NCI-H2107 treated with DMSO at 0.1 percent for 48 hours (cell line): ENCODE results near the gene RFPL3.
"Not testable (repeated sequence)": the region's sequence is repeated elsewhere in the genome, so short reads cannot be mapped to it uniquely, and the experiment has no call there.

Experiments
- DNase-seq: peaks from one replicate; lab custom pipeline; 2025; ENCODE audit not compliant: unreplicated experiment; lab: John Stamatoyannopoulos, UW

The RFPL3 gene

DNA sequence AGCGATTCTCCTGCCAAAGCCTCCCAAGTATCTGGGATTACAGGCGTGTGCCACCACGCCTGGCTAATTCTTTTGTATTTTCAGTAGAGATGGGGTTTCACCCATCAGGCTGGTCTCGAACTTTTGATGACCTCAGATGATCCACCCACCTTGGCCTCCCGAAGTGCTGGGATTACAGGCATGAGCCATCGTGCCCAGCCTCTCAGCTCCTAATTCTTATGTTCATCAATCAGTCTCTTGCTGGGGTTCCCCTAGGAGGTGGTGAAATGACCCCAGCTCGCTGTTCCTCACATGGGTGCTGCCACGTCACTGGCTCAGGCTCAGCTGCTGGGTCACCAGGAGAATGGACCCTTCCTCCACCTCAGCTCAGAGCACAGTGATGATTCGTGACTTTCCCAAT lies at the start of gene RFPL3:
RFPL3 (plus strand) TSS at position 301 of the 400 bp plus-strand sequence. CDS start 205 bp downstream, outside the sequence.
- DNase-seq: not testable (repeated sequence)

GRCh38 chr22:32308191-32308590 lies 49.5 kb upstream of the RFPL3 start:
- DNase-seq: no peak

DNA sequence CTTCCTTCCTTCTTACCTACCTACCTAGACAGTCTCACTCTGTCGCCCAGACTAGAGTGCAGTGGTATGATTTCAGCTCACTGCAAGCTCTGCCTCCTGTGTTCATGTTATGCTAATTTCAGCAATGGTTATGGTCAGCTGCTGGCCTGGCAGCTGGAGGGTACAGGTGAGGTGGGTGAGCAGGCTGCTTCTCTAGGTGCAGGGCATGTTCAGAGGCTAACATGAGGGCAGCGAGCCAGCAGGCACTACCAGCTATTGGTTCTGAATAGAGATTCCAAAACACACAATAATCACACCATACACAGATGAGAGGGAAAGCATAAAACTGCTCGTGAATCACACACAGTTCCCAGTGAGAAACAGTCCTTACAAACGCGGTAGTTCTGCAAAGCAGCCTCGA lies 48.7 kb upstream of the RFPL3 start:
- DNase-seq: no peak

GRCh38 chr22:32309585-32310251 lies 47.9 kb upstream of the RFPL3 start:
- no peak for DNase-seq

- DNase-seq: no peak
Measured at GRCh38 chr22:32310777-32311176, 46.9 kb upstream of the RFPL3 start.

DNA sequence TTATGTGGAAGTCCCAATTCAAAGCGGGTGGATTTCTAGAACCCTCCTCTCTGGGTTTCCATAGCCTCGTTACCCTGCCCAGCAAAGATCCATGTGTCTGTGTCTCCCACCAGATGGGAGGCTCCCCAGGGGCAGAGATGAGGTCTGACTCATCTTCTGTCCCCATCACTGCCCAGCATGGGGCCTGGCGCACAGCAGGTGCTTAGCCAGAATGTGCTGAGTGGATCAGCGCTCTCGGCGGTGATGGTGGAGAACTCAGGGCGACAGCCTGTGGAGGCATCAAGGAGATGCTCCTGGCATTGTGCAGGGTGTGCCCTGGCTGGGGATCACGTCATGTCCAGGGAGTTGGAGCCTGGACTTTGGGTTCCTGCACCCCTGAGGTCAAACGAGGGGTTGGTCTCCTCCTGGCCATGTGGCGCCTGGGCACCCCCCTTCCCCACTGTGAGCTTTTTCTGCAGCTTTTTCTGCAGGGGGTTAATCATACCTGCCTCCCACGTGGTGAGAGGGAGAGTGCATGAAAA lies 46.1 kb upstream of the RFPL3 start:
- DNase-seq: no peak

DNA sequence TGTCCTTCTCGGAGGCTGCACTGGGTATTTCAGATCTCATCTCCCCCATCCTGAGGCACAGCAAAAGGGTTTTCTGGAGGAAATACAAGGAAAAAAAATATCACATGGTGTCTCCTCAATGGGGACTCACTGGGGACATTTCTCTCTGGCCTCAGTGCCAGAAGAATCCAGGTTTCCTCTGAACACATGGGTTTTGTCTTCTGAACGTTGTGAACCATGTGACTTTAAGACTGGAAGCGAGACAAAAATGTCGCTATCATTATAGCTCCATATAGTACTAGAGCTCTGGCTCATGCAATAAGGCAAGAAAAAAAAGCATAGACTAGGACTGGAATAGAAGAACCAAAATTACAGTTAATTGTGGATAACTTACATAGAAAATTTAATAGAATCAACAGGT lies 44.9 kb upstream of the RFPL3 start:
- DNase-seq: no peak

GRCh38 chr22:32313532-32313931 lies 44.1 kb upstream of the RFPL3 start:
- DNase-seq: no peak

- no peak for DNase-seq
Measured at GRCh38 chr22:32317524-32317923, 40.1 kb upstream of the RFPL3 start.

DNA sequence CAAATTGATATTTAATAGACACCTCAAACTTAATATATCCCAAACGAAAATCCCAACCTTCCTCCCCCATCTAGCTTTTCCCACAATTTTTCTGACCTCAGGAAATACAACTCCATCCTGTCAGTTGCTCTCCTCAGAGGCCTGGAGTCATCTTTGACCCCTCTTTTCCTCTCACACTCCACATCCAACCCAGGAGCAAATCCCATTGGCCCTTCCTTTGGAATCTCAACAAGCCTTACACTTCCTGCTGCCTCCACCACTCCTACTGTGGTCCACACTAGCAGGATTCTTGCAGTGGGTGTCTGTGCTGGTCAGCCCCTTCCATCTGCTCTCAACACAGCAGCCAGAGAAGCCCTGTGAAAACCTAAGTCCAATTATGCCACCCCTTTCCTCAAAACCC lies 39.3 kb upstream of the RFPL3 start:
- no peak for DNase-seq

- no peak for DNase-seq
Measured at GRCh38 chr22:32319861-32320406, 37.7 kb upstream of the RFPL3 start.

- no peak for DNase-seq
Measured at GRCh38 chr22:32322986-32323385, 34.7 kb upstream of the RFPL3 start.

- DNase-seq: no peak
Measured at GRCh38 chr22:32323513-32324164, 34.0 kb upstream of the RFPL3 start.

- DNase-seq: no peak
Measured at GRCh38 chr22:32324505-32325415, 32.9 kb upstream of the RFPL3 start.

- DNase-seq: no peak
Measured at GRCh38 chr22:32325416-32325801, 32.3 kb upstream of the RFPL3 start.

- no peak for DNase-seq
Measured at GRCh38 chr22:32325811-32326237, 31.8 kb upstream of the RFPL3 start.

GRCh38 chr22:32326647-32327046 lies 31.0 kb upstream of the RFPL3 start:
- no peak for DNase-seq

DNA sequence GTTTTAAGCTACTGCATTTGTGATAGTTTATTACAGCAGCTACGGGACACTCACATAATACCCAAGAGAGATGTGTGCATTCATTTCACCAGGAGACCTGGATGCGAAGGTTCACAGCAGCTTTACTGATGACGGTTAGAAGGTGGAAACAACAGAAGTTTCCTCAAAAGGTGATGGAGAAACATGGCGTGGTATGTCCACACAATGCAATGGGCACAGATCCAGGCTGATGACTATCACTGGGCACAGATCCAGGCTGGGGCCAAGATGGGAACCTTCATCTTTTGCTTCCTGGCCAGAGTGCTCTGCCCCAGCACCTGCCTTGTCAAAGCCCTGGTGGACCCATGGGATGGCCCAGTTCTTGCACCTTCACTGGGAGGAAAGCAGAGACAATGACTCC lies 30.6 kb upstream of the RFPL3 start:
- no peak for DNase-seq

DNA sequence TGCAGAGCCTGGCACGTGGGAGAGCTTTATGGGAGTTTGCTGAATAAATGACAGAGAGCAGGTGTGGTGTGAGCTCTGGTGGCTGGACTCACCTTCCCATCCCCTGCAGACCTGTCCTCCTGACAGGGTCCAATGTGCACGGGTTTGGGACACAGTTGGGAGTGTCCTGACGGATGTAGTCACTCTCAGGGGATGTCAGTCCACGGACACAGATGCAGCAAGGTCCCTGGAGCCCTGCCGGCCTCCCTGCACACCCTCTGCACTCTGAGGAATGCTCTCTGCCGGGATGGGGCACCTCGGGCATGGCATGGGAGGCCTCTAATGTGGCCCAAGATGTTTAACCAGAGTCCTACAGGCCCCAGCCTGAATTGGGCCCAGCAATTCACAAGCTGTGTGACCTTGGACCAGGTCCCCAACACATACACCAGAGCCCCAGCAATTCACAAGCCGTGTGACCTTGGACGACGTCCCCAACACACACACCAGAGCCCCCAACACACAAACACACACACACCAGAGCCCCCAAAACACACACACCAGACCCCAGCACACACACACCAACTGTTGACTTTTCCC lies 30.0 kb upstream of the RFPL3 start:
- DNase-seq: no peak

GRCh38 chr22:32328306-32329201 lies 29.1 kb upstream of the RFPL3 start:
- DNase-seq: no peak
